K562 (cell line): Measurements from ENCODE around the gene PEX6. TPM values are rescaled to one million over a fixed set of nuclear protein-coding genes. Genes with fewer than 3 reads are reported as not detected.

Source experiments
- BCL6 ChIP-seq: fragments of 250-450 bp; sonication (Bioruptor Pico); IDR thresholded peaks from 2 replicates; pipeline ENCODE4 v1.4.0; 2020
- CAMTA2 ChIP-seq: fragments of 250-450 bp; sonication (Bioruptor Pico); conservative IDR thresholded peaks from 2 replicates; pipeline ENCODE4 v1.5.1; 2022
- CBFB ChIP-seq: sonication (generic); formaldehyde crosslinking; IDR thresholded peaks from 2 replicates; pipeline ENCODE4 v1.4.0; 2020; ENCODE audit warnings: mild to moderate bottlenecking, missing genetic modification reagents
- CREBBP ChIP-seq: IDR thresholded peaks from one replicate; pipeline ENCODE4 v1.6.1; 2012; ENCODE audit warnings: low read depth, mild to moderate bottlenecking, control low read depth, inconsistent platforms, low read length
- ESRRA ChIP-seq: fragments of 450-650 bp; IDR thresholded peaks from 2 replicates; pipeline ENCODE4 v1.6.1; 2014; ENCODE audit warnings: low read depth, mild to moderate bottlenecking, moderate library complexity, borderline replicate concordance
- GABPB1 ChIP-seq: sonication (generic); formaldehyde crosslinking; IDR thresholded peaks from 2 replicates; pipeline ENCODE4 v1.8.0; 2022; ENCODE audit warnings: mild to moderate bottlenecking, missing genetic modification reagents
- HDAC8 ChIP-seq: fragments of 450-650 bp; IDR thresholded peaks from 2 replicates; pipeline ENCODE4 v1.6.1; 2016; ENCODE audit warnings: mild to moderate bottlenecking, missing genetic modification characterization, moderate library complexity, missing compliant biosample characterization
- KAT2B ChIP-seq: IDR thresholded peaks from one replicate; pipeline ENCODE4 v1.6.1; 2012; ENCODE audit warnings: low read depth, mild to moderate bottlenecking, control low read depth, inconsistent platforms, low read length, moderate library complexity
- MXI1 ChIP-seq: IDR thresholded peaks from 2 replicates; pipeline ENCODE4 v1.6.1; 2011; ENCODE audit warnings: low read depth, mild to moderate bottlenecking, improper control_type of control experiment, low read length
- POU5F1 ChIP-seq: fragments of 150-350 bp; IDR thresholded peaks from 2 replicates; pipeline ENCODE4 v1.6.1; 2014; ENCODE audit warnings: borderline replicate concordance, low read length, low read depth, mild to moderate bottlenecking; ENCODE audit not compliant: partially characterized antibody
- RFX7 ChIP-seq: fragments of 250-450 bp; sonication (Bioruptor Pico); IDR thresholded peaks from 2 replicates; pipeline ENCODE4 v1.5.1; 2021; ENCODE audit warnings: mild to moderate bottlenecking
- TAF15 ChIP-seq: fragments of 200-400 bp; formaldehyde crosslinking; IDR thresholded peaks from 2 replicates; pipeline ENCODE4 v1.6.1; 2017; ENCODE audit warnings: mild to moderate bottlenecking, low read depth, low read length, moderate library complexity
- TBL1XR1 ChIP-seq, 2 experiments: IDR thresholded peaks; 2 replicates each; pipeline ENCODE4 v1.6.1; 2012; ENCODE audit warnings: improper control_type of control experiment in 2 of 2, low read length in 2 of 2, mild to moderate bottlenecking in 1 of 2
- ZNF143 ChIP-seq: sonication (generic); formaldehyde crosslinking; IDR thresholded peaks from 2 replicates; pipeline ENCODE4 v1.9.0; 2022; ENCODE audit warnings: mild to moderate bottlenecking, missing genetic modification reagents
- ZNF224 ChIP-seq: sonication (generic); formaldehyde crosslinking; IDR thresholded peaks from 2 replicates; pipeline ENCODE4 v1.8.0; 2022; ENCODE audit warnings: mild to moderate bottlenecking, missing genetic modification reagents
- ZNF384 ChIP-seq: IDR thresholded peaks from 2 replicates; pipeline ENCODE4 v1.6.1; 2012; ENCODE audit warnings: low read depth, low read length, improper control_type of control experiment
- ZNF57 ChIP-seq: fragments of 450-650 bp; formaldehyde crosslinking; IDR thresholded peaks from 2 replicates; pipeline ENCODE4 v1.4.0; 2020; ENCODE audit warnings: mild to moderate bottlenecking, moderate library complexity
- polyA plus RNA-seq, 8 experiments: library from polyadenylated mRNA; depleted of rRNA in 4 of 8; stranded (reverse) in 5 of 8; unstranded in 3 of 8; fragments of >200 nt; fragmentation: Nextera tagmentation in 2 of 8; fragmentation: Illumina TruSeq in 1 of 8; extraction: Ambion mirVana in 2 of 8; extraction: Trizol in 1 of 8; gene quantifications; 2 replicates each; pipeline versions ENCODE4 v1.2.1 to v1.2.3, GENCODE V29; 2011 to 2014; ENCODE audit warnings: inconsistent platforms in 1 of 8, missing spikeins in 1 of 8
- total RNA-seq, 7 experiments: library from RNA; depleted of rRNA in 6 of 7; stranded (reverse); fragments of >200 nt in 6 of 7; fragmentation: Illumina TruSeq in 2 of 7; extraction: Trizol in 2 of 7; gene quantifications; 2 replicates each; pipeline versions ENCODE4 v1.2.1 to v1.2.3, GENCODE V29; 2011 to 2021; ENCODE audit warnings: low replicate concordance in 1 of 7
- TF ChIP-seq, protein P1 (sequence below): fragments of 450-650 bp; IDR thresholded peaks from 2 replicates; pipeline ENCODE4 v1.6.1; 2017; ENCODE audit warnings: antibody characterized with exemption, mild to moderate bottlenecking
- TF ChIP-seq, protein P2 (sequence below): fragments of 450-650 bp; IDR thresholded peaks from 2 replicates; pipeline ENCODE4 v1.6.1; 2017; ENCODE audit warnings: mild to moderate bottlenecking, moderate library complexity
- TF ChIP-seq, protein P3 (sequence below): sonication (generic); formaldehyde crosslinking; IDR thresholded peaks from 2 replicates; pipeline ENCODE4 v1.8.0; 2023; ENCODE audit warnings: mild to moderate bottlenecking, missing genetic modification reagents
- TF ChIP-seq, protein P4 (sequence below): fragments of 450-650 bp; formaldehyde crosslinking; IDR thresholded peaks from 2 replicates; pipeline ENCODE4 v1.4.0; 2020; ENCODE audit warnings: mild to moderate bottlenecking, moderate library complexity

Gene PEX6
- total and polyA plus RNA-seq, 9 of the 15 experiments (the other 6 are each of a cell fraction or from before 2014, with no cell fraction given) = 0.17 to 20.8 (median 6.9) TPM

DNA sequence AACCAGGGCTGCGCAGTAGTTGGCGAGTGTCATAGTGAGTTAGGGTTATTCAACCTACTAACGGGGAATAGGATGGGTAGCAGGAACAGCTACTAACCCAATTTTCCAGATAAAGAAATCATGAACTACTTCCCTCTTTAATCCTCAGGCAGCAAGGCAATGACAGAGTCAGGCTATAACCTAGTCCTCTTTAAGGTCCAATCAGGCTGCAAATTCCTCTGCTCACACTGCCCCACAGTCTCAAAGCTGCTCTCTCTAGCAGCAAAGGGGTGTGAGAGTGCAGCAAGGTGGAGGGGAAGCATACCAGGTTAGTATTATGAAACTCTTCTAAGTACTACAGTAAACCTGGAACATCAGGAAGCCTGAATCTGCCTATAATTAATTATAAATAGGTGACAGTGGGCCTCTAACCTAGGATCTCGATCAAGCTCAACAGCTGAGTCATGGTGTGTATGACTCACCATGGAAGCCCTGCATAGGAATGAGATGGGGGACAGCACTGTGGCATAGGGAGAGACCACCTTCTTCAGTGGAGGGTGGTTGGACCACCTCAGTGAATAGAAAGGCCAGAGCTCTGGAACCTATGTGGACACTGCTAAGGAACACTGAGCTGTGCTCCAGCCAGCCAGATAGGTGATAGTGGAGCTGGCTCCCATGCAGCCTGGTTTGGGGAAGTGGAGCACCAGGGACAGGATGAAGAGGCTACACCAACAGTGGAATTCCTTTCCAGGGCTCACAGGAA, 7.9 kb downstream of the PEX6 start (continued):
- TF ChIP-seq POU5F1 = no peak
- no peak for TF ChIP-seq CBFB (CRISPR knock-in tag)
- TF ChIP-seq ZNF57 (CRISPR knock-in tag) = no peak
- no peak for TF ChIP-seq ZNF384
- TF ChIP-seq MXI1 = no peak
- no peak for TF ChIP-seq ZNF143 (CRISPR knock-in tag)
- TF ChIP-seq HDAC8 (tag) = 0 out of 2 replicates have a peak, but pooled peaks have one; percentile 28
- TF ChIP-seq, protein P1, sequence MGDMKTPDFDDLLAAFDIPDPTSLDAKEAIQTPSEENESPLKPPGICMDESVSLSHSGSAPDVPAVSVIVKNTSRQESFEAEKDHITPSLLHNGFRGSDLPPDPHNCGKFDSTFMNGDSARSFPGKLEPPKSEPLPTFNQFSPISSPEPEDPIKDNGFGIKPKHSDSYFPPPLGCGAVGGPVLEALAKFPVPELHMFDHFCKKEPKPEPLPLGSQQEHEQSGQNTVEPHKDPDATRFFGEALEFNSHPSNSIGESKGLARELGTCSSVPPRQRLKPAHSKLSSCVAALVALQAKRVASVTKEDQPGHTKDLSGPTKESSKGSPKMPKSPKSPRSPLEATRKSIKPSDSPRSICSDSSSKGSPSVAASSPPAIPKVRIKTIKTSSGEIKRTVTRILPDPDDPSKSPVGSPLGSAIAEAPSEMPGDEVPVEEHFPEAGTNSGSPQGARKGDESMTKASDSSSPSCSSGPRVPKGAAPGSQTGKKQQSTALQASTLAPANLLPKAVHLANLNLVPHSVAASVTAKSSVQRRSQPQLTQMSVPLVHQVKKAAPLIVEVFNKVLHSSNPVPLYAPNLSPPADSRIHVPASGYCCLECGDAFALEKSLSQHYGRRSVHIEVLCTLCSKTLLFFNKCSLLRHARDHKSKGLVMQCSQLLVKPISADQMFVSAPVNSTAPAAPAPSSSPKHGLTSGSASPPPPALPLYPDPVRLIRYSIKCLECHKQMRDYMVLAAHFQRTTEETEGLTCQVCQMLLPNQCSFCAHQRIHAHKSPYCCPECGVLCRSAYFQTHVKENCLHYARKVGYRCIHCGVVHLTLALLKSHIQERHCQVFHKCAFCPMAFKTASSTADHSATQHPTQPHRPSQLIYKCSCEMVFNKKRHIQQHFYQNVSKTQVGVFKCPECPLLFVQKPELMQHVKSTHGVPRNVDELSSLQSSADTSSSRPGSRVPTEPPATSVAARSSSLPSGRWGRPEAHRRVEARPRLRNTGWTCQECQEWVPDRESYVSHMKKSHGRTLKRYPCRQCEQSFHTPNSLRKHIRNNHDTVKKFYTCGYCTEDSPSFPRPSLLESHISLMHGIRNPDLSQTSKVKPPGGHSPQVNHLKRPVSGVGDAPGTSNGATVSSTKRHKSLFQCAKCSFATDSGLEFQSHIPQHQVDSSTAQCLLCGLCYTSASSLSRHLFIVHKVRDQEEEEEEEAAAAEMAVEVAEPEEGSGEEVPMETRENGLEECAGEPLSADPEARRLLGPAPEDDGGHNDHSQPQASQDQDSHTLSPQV = peak; percentile 70
- TF ChIP-seq, protein P2, sequence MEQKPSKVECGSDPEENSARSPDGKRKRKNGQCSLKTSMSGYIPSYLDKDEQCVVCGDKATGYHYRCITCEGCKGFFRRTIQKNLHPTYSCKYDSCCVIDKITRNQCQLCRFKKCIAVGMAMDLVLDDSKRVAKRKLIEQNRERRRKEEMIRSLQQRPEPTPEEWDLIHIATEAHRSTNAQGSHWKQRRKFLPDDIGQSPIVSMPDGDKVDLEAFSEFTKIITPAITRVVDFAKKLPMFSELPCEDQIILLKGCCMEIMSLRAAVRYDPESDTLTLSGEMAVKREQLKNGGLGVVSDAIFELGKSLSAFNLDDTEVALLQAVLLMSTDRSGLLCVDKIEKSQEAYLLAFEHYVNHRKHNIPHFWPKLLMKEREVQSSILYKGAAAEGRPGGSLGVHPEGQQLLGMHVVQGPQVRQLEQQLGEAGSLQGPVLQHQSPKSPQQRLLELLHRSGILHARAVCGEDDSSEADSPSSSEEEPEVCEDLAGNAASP = no peak
- TF ChIP-seq BCL6 = no peak
- TF ChIP-seq CAMTA2 (CRISPR knock-in tag) = no peak
- TF ChIP-seq RFX7 (CRISPR knock-in tag) = no peak
- no peak for TF ChIP-seq KAT2B
- no peak for TF ChIP-seq ZNF224 (CRISPR knock-in tag)
- TF ChIP-seq ESRRA = no peak
- no peak for TF ChIP-seq CREBBP
- TF ChIP-seq, protein P3, sequence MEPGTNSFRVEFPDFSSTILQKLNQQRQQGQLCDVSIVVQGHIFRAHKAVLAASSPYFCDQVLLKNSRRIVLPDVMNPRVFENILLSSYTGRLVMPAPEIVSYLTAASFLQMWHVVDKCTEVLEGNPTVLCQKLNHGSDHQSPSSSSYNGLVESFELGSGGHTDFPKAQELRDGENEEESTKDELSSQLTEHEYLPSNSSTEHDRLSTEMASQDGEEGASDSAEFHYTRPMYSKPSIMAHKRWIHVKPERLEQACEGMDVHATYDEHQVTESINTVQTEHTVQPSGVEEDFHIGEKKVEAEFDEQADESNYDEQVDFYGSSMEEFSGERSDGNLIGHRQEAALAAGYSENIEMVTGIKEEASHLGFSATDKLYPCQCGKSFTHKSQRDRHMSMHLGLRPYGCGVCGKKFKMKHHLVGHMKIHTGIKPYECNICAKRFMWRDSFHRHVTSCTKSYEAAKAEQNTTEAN (CRISPR knock-in tag) = no peak
- no peak for TF ChIP-seq TAF15
- no peak for TF ChIP-seq GABPB1 (CRISPR knock-in tag)
- no peak for TF ChIP-seq TBL1XR1 (IDR thresholded peaks at IDR 0.05; ENCODE audit: low read length in 2 of 2)
- TF ChIP-seq, protein P4, sequence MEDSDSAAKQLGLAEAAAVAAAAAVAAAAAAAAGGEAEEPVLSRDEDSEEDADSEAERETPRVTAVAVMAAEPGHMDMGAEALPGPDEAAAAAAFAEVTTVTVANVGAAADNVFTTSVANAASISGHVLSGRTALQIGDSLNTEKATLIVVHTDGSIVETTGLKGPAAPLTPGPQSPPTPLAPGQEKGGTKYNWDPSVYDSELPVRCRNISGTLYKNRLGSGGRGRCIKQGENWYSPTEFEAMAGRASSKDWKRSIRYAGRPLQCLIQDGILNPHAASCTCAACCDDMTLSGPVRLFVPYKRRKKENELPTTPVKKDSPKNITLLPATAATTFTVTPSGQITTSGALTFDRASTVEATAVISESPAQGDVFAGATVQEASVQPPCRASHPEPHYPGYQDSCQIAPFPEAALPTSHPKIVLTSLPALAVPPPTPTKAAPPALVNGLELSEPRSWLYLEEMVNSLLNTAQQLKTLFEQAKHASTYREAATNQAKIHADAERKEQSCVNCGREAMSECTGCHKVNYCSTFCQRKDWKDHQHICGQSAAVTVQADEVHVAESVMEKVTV (CRISPR knock-in tag) = no peak
